HG02938 (cell line): ENCODE results near the gene MRPS12.

ENCODE experiments used
- ATAC-seq: cut with Tn5 transposase; IDR thresholded peaks from one replicate; pipeline ENCODE4 v1.9.1; 2021; ENCODE audit warnings: mild to moderate bottlenecking, moderate library complexity; ENCODE audit not compliant: unreplicated experiment

Gene MRPS12

DNA sequence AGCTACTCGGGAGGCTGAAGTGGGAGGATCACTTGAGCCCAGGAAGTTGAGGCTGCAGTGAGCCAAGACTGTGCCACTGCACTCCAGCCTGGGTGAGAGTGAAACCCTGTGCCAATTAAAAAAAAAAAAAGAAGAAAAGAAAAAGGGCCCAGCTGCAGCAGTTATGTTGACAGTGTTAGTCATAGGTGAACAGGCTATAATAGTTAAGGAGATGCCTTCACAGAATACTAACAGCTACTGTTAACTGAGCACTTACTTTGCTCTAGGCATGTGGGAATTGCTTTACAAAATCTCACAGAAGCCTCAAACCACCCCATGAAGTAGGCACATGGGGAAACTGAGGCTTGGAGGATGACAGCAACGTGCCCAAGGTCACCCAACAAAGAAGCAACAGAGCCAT, 40.9 kb downstream of the MRPS12 start:
- ATAC-seq: no peak

DNA sequence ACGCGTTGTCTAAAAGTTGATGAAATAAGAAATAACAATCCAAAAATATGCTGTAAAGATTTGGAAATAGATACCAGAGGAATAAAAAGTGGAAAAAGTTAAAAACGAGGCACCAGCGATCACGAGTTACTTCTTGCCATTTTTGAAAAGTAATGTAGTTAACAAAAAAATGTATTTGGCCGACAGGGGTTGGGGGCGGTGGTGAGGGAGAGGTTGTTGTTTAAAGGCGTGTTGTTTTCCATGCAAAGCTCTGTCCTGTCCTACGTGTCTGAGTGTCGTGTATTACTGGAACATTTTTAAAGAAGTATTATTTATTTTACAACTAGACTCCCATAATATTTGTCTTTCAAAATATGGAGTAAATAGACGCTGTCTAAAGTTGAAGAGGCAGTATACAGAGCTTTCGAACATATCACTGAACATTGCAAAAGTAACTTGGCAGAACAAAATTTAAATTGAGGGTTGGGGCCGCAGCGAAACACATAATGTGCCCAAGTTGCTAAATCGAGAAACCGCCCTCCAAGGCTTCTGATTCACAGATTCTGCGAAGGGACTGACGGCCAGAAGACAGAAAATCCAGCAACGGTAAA, 44.0 kb downstream of the MRPS12 start:
- no peak for ATAC-seq

DNA sequence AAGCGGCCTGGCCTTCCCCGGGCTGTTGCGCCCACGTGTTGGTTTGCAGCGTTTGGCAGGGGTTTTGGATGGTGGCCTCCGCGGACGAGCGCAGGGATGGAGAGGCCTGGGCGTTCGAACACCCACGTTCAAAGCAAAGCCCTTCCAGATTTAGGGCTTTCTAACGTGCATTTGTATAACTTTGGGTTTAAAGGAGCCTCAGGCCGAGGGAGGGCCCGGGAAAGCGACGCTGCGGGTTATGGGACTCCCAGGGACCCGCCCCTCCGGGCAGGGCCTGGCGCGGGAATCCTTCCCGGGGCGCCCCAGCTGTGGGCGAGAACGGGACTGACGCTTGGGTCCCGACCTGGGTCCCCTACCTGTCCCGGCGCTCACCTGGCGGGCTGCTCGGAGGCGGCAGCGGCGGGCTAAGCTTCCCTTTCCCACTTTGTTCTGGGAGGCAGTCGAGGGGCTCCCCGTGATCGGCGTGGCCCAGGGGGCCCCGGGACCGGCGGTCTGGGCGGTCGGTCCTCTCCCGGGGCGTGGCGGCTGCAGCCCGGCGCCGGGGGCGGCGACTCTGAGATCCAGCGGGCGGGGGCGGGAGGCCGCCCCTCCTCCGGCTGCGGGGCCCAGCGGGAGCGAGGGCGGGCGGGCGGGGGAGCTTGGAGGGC, 44.6 kb downstream of the MRPS12 start, which contains the start of gene FBXO17:
FBXO17 (minus strand) TSS at position 529 of the 647 bp plus-strand sequence. CDS start 25,423 bp downstream, outside the sequence.
- no peak for ATAC-seq

DNA sequence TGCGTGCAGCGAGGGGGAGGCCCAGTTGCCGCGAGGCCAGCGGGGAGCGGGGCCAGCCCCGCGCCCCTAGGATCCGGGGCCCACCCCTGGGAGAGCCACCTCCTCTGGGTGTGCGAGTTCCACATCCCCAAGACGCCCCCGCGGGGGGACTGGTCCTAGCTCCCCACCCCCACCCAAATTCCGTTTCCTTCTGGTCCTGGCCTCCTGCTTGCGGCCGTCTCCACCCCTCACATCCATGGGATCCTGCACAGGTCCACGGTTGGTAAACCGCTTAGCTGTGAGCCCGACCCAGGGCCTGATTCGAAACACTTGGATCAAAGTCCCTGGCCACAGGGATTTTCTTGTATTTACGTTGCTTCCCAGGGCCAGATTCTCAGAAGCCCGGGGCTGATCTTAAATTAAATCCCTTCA, 45.1 kb downstream of the MRPS12 start:
- no peak for ATAC-seq

DNA sequence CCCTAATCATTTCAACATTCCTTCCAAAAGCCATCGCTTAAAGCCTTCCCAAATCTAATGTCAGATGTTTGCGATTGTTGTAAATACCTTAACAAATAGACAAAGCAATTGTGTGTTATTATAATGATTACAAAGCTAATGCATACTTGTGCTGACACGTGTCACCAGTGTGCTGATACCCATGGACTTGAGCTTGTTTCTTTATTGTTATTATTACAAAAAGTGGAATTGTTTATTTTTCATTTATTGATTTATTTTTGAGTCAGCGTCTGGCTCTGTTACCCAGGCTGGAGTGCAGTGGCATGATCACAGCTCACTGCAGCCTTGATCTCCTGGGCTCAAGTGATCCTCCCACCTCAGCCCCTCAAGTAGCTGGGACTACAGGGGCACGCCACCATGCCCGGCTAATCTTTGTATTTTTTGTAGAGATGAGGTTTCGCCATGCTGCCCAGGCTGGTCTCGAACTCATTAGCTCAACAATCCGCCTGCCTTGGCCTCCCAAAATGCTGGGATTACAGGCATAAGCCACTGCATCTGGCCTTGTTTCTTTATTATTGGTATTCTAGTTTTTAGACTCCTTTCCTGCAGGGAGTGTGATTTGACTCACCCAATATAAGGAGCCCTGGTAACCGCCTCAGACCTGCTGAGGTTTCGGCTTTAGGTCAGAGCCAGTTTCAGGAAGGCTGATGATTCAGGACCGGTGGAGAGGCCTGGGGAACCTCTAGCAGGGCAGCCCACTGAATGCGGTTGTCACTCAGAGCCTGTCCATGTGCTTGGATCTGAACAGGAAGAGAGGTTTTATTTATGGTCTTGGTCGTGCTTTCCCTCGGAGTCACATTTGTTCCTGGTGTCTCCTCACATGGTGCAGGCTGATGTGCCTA, 46.9 kb downstream of the MRPS12 start:
- no peak for ATAC-seq

DNA sequence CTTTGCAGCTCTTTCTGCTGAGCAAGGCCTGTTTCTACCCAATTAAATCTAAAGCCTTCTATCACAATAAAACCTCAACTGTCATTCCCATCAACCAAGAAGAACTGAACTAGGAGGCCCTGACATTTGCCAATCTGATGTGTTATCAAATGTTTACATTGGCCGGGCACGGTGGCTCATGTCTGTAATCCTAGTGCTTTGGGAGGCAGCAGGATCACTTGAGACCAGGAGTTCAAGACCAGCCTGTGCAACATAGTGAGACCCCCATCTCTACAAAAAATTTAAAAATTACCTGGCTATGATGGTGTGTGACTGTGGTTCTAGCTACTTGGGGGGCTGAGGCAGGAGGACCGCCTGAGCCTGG, 47.6 kb downstream of the MRPS12 start:
- no peak for ATAC-seq

DNA sequence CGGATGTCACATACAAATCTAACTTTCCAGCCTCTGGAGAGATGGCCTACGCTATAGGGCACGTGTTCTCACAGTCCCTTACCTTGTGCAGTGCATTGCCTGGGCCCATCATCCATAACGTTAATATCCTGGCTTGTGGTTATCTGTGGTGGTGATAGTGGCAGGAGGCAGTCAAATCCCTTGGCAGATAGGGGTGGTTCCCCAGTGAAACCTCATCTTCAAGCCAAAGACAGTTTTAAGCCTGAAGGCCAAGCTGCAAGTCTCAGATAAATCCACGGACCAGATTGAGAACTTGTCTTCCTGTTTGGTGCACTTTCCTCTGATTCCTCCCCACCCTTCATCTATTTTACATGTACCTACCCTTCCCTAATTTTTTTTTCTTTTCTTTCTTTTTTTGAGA, 49.1 kb downstream of the MRPS12 start:
- no peak for ATAC-seq

DNA sequence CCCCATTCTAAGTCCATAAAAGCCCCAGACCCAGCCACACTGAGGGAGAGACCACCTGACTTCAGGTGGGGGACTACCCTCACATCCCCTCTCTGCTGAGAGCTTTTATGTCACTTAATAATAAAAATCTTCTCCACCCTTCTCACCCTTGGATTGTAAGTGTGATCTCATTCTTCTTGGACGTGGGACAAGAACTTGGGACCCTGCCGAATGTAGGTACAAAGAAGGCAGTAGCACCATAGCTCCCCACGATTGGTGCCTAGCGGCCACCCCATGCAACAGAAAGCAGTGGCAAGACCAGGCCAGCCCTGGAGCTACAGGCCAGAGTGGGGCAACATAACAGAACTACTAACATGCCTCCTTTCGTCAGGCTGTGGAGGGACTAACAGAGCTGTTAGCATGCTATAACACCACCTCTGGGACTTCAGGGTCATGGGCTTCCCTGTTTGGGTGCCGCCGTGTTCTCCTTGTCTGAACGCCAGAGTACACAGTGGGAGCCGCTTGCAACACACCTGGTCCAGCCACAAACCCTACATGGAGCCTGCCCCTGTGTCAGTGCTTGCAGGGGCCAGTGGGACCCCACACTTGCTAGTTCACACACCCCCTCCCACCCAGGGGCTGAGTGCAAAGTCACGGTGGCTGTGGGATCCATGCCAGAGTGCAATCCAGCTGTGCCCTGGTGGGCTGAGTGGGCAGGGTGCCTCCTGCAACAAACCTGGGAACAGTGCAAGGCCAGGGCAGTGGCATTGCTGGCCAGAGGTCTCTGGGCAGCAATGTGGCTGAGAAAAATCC, 50.0 kb downstream of the MRPS12 start:
- ATAC-seq: no peak
